Fibroblast of skin of scalp (primary cell): Measurements from ENCODE around the gene LSS.

Source experiments
- DNase-seq: peaks from one replicate; pipeline ENCODE4 v3.0.0-alpha.2; 2013

Gene LSS

GRCh38 chr21:46168659-46169386, 59.8 kb downstream of the LSS start:
- DNase-seq = no peak

DNA sequence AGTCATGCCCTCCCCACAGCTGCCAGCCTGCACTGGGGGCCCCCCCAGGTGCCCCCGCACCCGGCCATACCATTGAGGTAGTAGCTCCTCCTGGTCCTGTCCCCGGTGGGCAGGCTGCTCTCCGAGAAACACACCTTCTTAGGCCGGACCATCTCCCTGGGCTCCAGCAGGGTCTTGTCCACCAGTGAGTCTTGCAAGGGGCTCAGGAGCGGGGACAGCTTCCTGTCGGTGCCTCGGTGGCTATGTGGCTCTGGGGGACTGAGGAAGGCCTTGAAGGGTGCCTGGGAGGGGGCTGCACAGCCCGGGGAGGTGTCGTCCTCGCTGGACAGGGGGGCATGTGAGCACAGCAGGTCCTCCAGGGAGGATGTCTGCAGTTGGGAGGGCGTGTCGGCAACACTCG, 60.3 kb downstream of the LSS start:
- no peak for DNase-seq

- no peak for DNase-seq
Observed at GRCh38 chr21:46165098-46165497, 63.5 kb downstream of the LSS start.

DNA sequence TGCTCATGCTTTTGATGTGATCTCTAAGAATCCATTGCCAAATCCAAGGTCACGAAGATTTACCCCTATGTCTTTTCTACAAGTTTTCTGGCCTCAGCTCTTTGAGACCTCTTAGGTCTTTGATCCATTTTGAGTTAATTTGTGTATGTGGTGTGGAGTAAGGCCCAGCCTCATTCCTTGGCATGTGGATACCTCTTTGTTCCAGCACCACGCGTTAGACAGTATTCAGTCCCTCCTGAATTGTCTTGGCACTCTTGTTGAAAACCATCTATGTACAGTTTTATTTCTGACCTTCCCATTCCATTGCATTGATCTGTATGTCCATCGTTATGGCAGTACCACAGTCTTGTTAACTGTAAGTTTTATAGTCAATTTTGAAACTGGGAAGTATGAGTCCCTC, 65.2 kb downstream of the LSS start:
- DNase-seq = no peak

GRCh38 chr21:46161633-46162592, 66.7 kb downstream of the LSS start:
- DNase-seq = no peak

DNA sequence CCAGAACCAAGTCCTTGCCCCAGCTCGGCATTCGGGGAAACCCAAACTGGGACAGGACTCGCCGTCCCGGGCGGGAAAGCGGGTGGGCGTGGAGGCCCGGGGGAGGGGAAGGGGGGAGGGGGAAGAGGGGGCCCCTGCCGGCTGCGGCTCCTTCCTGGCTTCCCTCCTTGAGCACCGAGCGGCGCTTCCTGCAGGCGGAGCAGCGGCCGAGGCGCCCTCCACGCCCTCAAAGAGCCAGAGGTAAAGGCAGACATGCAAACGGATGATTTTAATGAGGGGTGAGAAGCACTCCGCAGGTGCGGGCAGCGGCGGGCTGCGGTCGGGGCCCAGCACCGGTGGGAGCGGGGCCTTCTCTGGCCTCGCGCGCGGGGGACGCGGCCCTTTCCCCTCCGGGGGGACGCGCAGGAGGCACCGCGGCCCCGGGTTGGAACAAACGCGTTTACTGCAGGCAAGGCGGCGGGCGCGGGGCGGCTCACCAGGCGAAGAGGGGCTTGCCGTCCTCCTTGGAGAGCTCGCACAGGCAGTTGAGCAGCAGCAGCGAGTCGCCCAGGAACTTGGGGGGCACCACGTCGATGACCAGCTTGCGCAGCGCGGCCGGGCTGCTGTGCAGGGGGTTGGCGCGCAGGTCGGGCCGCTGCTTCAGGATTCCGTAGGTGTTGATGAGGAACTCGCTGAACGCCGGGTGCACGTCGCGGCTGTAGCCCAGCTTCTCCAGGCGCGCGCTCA, 67.5 kb downstream of the LSS start:
- no peak for DNase-seq

DNA sequence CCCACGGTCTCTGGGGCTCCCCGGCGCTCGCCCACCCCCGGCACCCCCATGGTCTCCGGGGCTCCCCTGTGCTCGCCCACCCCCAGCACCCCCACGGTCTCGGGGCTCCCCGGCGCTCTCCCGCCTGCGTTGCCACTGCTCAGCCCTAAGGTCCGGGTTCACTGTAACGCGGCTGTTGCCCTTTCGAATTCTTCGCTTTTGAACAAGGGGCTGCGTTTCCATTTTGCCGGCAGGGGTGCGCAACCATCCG, 68.0 kb downstream of the LSS start:
- no peak for DNase-seq

- DNase-seq = no peak
Observed at GRCh38 chr21:46159841-46160656, 68.5 kb downstream of the LSS start.

DNA sequence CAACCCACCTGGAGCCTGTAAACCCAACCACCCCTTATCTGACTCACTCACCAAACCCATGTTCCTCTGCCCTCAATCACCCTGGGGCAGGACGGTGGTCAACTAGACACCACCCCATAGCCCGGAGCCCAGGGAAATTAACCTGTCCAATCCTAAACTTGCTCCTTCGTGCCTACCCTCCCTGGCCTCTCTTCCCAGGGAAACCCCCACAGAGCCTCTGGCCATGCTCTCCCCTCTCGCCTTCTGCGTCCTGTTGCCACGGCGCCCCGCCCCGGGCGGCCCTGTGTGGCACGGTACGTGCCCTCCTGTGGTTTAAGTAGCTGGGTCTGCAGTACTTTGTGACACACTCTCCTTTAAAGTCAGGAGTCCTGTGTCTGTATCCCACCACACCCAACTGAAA, 69.2 kb downstream of the LSS start:
- DNase-seq = no peak

GRCh38 chr21:46158666-46159300, 69.8 kb downstream of the LSS start:
- no peak for DNase-seq

- no peak for DNase-seq
Observed at GRCh38 chr21:46157987-46158451, 70.6 kb downstream of the LSS start.

DNA sequence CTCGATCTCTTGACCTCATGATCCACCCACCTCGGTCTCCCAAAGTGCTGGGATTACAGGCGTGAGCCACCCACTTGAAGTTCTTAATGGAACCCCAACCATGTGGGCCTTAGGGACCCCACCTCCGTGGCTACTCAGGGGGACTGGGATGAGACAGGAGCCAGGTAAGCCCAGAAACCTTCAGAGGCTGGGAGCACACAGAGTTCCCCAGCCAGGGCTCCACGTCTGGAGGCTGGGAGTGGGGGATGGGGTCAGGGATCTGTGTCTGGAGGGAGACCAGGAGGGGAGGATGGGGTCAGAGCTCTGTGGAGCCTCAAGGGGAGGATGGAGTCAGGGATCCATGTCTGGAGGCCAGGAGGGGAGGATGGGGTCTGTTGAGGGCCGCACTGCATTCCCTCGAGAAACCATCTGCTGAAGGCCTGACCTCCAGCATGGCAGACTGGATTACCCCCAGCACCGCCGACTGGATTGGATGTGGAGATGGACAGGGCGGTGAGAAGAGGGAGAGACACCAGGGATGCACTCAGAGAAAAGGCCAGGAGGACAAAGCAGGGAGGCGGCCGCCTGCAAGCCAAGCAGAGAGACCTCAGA, 71.1 kb downstream of the LSS start:
- no peak for DNase-seq

GRCh38 chr21:46156678-46157077, 71.9 kb downstream of the LSS start:
- DNase-seq = no peak

GRCh38 chr21:46156378-46156645, 72.3 kb downstream of the LSS start:
- DNase-seq = no peak

DNA sequence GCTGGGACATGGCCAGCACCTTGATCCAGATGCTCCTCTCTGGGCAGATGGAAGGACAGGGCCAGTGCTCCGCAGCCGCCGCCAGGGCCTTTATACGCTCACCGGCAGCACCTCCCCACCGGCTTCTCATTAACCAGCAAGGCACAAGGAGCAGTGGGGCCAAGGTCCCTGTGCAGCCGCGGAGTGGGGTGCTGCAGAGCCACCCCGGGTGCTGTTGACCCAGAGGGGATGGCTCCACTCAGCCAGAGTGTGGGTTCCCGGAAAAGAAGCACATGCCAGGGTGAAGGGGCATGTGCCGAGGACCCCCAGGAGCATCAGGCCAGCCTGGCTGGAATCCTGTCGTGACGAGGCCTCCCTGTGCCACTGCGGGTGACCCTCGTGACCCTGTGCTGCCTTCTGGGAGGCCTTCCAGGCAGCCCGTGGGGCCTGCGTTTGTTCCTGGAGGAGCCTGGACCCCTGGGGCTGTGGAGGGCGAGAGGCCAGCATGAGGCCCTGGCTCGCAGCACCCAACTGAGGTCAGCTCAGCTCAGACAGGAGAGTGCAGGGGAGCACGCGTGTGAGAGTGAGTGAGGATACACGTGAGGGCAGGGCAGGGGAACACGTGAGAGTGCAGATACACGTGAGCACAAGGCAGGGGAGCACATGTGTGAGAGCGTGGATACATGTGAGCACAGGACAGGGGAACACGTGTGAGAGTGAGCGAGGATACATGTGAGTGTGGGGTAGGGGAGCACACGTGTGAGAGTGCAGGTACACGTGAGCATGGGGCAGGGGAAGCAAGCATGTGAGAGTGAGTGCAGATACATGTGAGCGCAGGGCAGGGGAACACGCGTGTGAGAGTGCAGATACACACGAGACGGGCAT, 72.8 kb downstream of the LSS start, which contains the start of gene FTCD:
Gene FTCD (minus strand): TSS at position 66 of the 864 bp plus-strand sequence. CDS start 56 bp downstream, at position 10.
- DNase-seq = no peak

GRCh38 chr21:46154955-46155513, 73.5 kb downstream of the LSS start:
- DNase-seq = no peak

DNA sequence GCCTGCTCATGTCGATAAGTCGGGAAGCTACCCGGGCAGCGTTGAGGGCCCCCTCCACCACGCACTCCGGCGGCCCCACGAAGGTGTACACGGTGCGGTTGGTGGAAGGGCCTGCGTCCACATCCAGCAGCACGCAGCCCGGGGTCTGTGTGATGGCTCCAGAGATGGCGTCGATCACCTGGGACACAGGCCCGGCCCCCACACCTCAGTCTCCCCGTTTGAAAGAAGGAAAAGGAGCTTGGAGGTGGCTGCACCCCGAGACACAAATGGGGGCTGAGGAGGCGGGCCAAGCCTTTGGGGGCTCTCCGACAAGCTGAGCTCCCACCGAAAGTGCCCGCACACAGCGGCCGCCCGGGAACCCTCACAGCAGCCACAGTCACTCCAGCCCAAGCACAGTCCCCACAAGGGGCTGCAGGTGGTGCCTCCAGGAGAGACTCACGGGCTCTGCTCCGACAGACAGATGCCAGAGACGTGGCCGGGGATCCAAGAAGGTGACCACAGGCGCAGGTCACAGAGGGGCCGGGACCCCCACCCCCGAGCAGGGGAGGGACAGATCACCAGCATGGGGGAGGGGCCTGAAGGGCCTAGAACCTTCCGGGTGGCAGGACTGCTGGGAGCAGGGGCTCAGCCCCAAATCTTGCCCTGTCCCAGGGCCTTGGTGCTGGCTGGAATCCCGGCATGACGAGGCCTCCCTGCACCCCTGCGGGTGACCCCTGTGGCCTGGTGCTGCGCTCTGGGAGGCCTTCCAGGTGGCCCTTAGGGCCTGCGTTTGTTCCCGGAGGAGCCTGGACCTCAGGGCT, 74.2 kb downstream of the LSS start:
- no peak for DNase-seq

- no peak for DNase-seq
Observed at GRCh38 chr21:46153247-46154154, 75.1 kb downstream of the LSS start.

DNA sequence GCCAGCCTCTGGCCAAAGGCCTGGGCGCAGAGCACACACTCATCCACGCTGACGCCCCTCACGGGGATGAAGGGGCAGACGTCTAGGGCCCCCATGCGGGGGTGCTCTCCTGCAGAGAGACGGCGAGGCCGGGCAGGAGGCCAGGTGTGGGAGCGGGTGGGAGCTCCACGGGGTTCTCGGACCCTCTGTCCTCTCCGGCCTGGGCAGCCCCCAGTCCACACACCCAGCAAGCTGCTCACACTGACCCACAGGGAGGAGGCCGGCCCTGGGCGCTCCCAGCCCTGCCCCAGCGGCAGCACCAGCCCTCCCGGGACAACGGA, 75.7 kb downstream of the LSS start:
- DNase-seq = no peak
